Common myeloid progenitor, CD34-positive (primary cell): ENCODE measurements around the gene FOXS1.
A peak's percentile ranks its signal among the peaks of the same experiment; 100 is the strongest.

Experiments
- CTCF ChIA-PET: fragments of 350-600 bp; sonication (Branson Sonifier 250); formaldehyde crosslinking; loops from one replicate; lab custom pipeline; 2021; ENCODE audit warnings: antibody characterized with exemption; lab: Charles Lee
- POLR2A ChIA-PET: fragments of 350-600 bp; sonication (Branson Sonifier 250); formaldehyde crosslinking; loops from one replicate; lab custom pipeline; 2021; ENCODE audit warnings: antibody characterized with exemption; lab: Charles Lee
- DNase-seq, 3 donors: peaks; one replicate each; pipeline versions ENCODE4 v3.0.0 to v3.0.0-alpha.2; 2013
- H3K27ac ChIP-seq, 2 experiments: 1 replicate in 1 of 2; 2 replicates in 1 of 2; pipeline ENCODE4 v1.7.0; 2013; ENCODE audit warnings: inconsistent platforms in 2 of 2, low read length in 2 of 2, mild to moderate bottlenecking in 2 of 2, low read depth in 1 of 2, moderate library complexity in 1 of 2; ENCODE audit not compliant: severe bottlenecking in 2 of 2, insufficient read depth in 1 of 2, poor library complexity in 1 of 2
- H3K27me3 ChIP-seq, 5 experiments: replicated peaks in 2 of 5; 1 replicate in 3 of 5; 2 replicates in 2 of 5; pipeline versions ENCODE4 v1.6.1 to v1.7.0; 2013; ENCODE audit warnings: low read length in 4 of 5, mild to moderate bottlenecking in 2 of 5, moderate library complexity in 2 of 5, inconsistent platforms in 1 of 5; ENCODE audit not compliant: insufficient read depth in 5 of 5, control insufficient read depth in 4 of 5
- H3K36me3 ChIP-seq, 4 experiments: 1 replicate in 2 of 4; 2 replicates in 2 of 4; pipeline versions ENCODE4 v1.6.1 to v1.7.0; 2013; ENCODE audit warnings: low read length in 3 of 4, control low read depth in 1 of 4, mild to moderate bottlenecking in 1 of 4; ENCODE audit not compliant: control insufficient read depth in 4 of 4, insufficient read depth in 4 of 4
- H3K4me1 ChIP-seq, 4 experiments: 1 replicate in 3 of 4; 2 replicates in 1 of 4; pipeline versions ENCODE4 v1.6.1 to v1.7.1; 2013; ENCODE audit warnings: low read length in 3 of 4, mild to moderate bottlenecking in 3 of 4, control low read depth in 1 of 4, inconsistent platforms in 1 of 4, moderate library complexity in 1 of 4; ENCODE audit not compliant: control insufficient read depth in 4 of 4, insufficient read depth in 4 of 4; ENCODE audit errors: control extremely low read depth in 1 of 4
- H3K4me3 ChIP-seq, 7 experiments: 1 replicate in 4 of 7; 2 replicates in 3 of 7; pipeline versions ENCODE4 v1.5.1 to v1.7.0; 2013; ENCODE audit warnings: mild to moderate bottlenecking in 7 of 7, low read length in 6 of 7, moderate library complexity in 6 of 7, inconsistent platforms in 2 of 7, low read depth in 2 of 7, control low read depth in 1 of 7; ENCODE audit not compliant: insufficient read depth in 4 of 7, control insufficient read depth in 1 of 7; ENCODE audit errors: extremely low read depth in 1 of 7
- H3K9me3 ChIP-seq, 5 experiments: 1 replicate in 4 of 5; 2 replicates in 1 of 5; pipeline versions ENCODE4 v1.6.1 to v1.7.1; 2013; ENCODE audit warnings: low read length in 4 of 5, mild to moderate bottlenecking in 2 of 5, inconsistent platforms in 1 of 5, low read depth in 1 of 5, moderate library complexity in 1 of 5; ENCODE audit not compliant: control insufficient read depth in 4 of 5, insufficient read depth in 2 of 5; ENCODE audit errors: control extremely low read depth in 1 of 5
- WGBS: methylation state at CpG from one replicate; pipeline ENCODE4 v1.1.5; 2013; ENCODE audit not compliant: insufficient coverage; 5-methylcytosine and 5-hydroxymethylcytosine counted together

FOXS1 gene

DNA sequence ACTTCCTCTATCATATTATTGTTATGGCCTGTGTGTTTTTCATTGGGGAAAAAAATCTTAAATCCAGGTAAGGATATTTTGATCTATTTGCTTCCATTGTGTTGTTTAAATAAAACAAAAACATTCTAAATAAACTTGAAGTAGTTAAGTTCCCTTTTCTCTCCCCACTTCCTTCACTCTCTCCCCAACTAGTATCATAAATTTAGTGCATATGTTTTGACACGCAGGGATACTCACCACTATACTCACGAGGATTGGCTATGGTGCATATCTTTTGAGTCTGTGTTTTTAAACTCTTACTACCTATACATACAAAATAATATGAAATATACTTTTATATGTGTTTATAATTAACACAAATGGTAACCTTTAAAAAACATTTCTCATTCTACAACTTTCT is 30.3 kb upstream of the FOXS1 start:
- H3K4me3 ChIP-seq, result no peak overlapping the region
- H3K27ac ChIP-seq, result no peak overlapping the region
- no peaks in the 10 kb centered on the region for H3K27me3 ChIP-seq
- WGBS, result no CpG with 5 or more reads among the region's 2 CpGs
- POLR2A ChIA-PET, result no interaction called here
- H3K9me3 ChIP-seq, result no peaks in the 10 kb centered on the region
- DNase-seq, result peak in 2 of 3 donors; percentile 53 to 62
- H3K4me1 ChIP-seq, result peaks cover 0 to 25% (median 14%) of the 10 kb centered on the region in 4 experiments
- no peaks in the 10 kb centered on the region for H3K36me3 ChIP-seq
- CTCF ChIA-PET, result no interaction called here

DNA sequence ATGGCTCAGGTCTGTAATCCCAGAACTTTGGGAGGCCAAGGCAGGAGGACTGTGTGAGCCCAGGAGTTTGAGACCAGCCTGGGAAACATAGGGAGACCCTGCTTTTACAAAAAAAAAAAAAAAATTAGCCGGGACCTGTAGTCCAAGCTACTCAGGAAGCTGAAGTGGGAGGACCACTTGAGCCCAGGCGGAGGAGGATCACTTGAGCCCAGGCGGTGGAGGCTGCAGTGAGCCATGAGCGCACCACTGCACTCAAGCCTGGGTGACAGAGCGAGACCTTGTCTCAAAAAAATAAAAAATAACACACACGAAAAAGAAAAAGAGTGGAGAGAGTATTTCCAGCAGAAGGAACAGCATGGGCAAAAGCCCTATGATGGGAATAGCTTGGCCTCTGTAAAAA is 27.0 kb upstream of the FOXS1 start:
- H3K27me3 ChIP-seq, result no peaks in the 10 kb centered on the region
- POLR2A ChIA-PET, result no interaction called here
- no peaks in the 10 kb centered on the region for H3K36me3 ChIP-seq
- H3K9me3 ChIP-seq, result no peaks in the 10 kb centered on the region
- CTCF ChIA-PET, result interaction anchor here (1.3 to 2.0 kb wide), 3 partner anchors 20 to 69 kb away, joined by 4 to 10 read pairs (median 6); no protein-coding TSS in a partner anchor
- no peak overlapping the region for H3K4me3 ChIP-seq
- no peak for DNase-seq
- H3K4me1 ChIP-seq, result peaks cover 0 to 36% (median 30%) of the 10 kb centered on the region in 4 experiments
- WGBS, result 100% methylated on average over 2 of the region's 6 CpGs
- H3K27ac ChIP-seq, result no peak overlapping the region

- Histone ChIP-seq H3K36me3 (no peaks in the 10 kb centered on the region), H3K4me1 (peaks cover 0 to 36% (median 30%) of the 10 kb centered on the region in 4 experiments), H3K9me3 (no peaks in the 10 kb centered on the region), H3K4me3 (no peak overlapping the region), H3K27ac (no peak overlapping the region), H3K27me3 (no peaks in the 10 kb centered on the region)
- CTCF ChIA-PET, result interaction anchor here (0.8 to 2.0 kb wide), 6 partner anchors 17 to 70 kb away, joined by 3 to 10 read pairs (median 4); no protein-coding TSS in a partner anchor
- POLR2A ChIA-PET, result interaction anchor here (0.7 kb wide), 1 partner anchor 16 kb away, joined by 3 read pairs; no protein-coding TSS in a partner anchor
- no peak for DNase-seq
- whole genome bisulfite sequencing, result no CpG with 5 or more reads among the region's 1 CpG
Observed at GRCh38 chr20:31871618-31871954, 26.2 kb upstream of the FOXS1 start.

DNA sequence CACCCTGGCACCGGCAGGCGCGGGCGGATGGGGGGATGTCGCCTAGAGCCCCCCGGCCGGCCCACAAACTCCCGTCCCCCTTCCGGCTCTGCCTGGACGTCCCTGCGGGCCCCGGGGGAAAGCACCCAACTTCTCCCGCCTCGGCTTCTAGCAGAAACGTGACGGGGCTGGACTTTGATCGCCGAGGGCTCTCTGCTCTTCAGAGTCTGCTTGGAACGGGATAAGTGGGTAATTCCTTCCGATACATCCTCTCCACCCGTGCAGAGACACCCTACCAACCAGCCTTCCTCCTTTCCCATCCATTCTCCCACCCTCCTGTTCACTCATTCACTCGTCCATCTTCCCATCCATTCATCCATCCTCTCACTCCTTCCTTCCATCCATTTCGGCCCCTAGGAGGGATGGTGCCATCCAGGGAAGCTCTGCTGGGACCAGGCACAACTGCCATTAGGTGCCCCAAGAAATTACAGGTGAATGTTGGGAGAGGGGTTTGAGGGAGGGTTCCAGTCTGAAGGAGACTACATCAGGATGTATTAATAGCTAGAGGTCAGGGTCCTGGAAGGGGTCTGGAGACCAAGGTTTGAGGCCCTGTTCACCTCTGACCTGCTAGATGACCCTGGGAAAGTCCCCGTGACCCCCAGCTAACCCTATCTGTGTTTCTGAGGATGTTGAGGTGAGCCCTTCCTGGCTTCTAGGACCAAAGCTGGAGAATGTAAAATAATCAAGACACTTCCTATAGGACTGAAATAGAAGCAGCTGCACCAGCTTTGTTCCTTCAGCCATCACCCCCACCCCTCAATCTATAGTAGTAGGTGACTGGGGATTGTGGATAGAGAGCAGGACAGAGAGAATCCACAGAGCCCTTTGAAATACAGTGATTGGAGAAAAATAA is 25.6 kb upstream of the FOXS1 start:
- H3K9me3 ChIP-seq, result no peaks in the 10 kb centered on the region
- peak overlapping the region; percentile 50 to 93 (median 77) for H3K4me3 ChIP-seq
- DNase-seq, result no peak
- H3K27ac ChIP-seq, result no peak overlapping the region
- H3K27me3 ChIP-seq, result no peaks in the 10 kb centered on the region
- CTCF ChIA-PET, result interaction anchor here (0.8 to 2.0 kb wide), 6 partner anchors 16 to 71 kb away, joined by 3 to 10 read pairs (median 4); no protein-coding TSS in a partner anchor
- H3K36me3 ChIP-seq, result no peaks in the 10 kb centered on the region
- peaks cover 0 to 36% (median 30%) of the 10 kb centered on the region in 4 experiments for H3K4me1 ChIP-seq
- POLR2A ChIA-PET, result interaction anchor here (0.7 kb wide), 1 partner anchor 16 kb away, joined by 3 read pairs; no protein-coding TSS in a partner anchor
- under 1% methylated on average over 22 of the region's 24 CpGs for WGBS

GRCh38 chr20:31869942-31870725 is 24.7 kb upstream of the FOXS1 start, which contains the start of the genes DUSP15 and TTLL9:
Gene DUSP15, minus strand, starts transcription at chr20:31870527. Its CDS starts 190 bp downstream, at chr20:31870337.
Gene TTLL9, plus strand, starts transcription at chr20:31870634. Its CDS starts 493 bp downstream, at chr20:31871127.
- under 1% methylated on average over 50 of the region's 80 CpGs for WGBS
- H3K4me1 ChIP-seq, result peaks cover 0 to 31% (median 27%) of the 10 kb centered on the region in 4 experiments
- DNase-seq, result peak in 2 of 3 donors; percentile 42 to 61
- no peaks in the 10 kb centered on the region for H3K9me3 ChIP-seq
- CTCF ChIA-PET, result no interaction called here
- no peaks in the 10 kb centered on the region for H3K27me3 ChIP-seq
- POLR2A ChIA-PET, result no interaction called here
- H3K36me3 ChIP-seq, result no peaks in the 10 kb centered on the region
- H3K4me3 ChIP-seq, result peak within 1 kb of the TSS; percentile 50 to 93 (median 77)
- H3K27ac ChIP-seq, result no peak within 1 kb of the TSS

GRCh38 chr20:31869673-31869941 is 24.2 kb upstream of the FOXS1 start:
- no peaks in the 10 kb centered on the region for H3K27me3 ChIP-seq
- ChIA-PET POLR2A (interaction anchor here (1.0 kb wide), 1 partner anchor 51 kb away, joined by 3 read pairs; no protein-coding TSS in a partner anchor), CTCF (interaction anchor here (1.4 kb wide), 2 partner anchors 16 to 30 kb away, joined by 3 to 6 read pairs; no protein-coding TSS in a partner anchor)
- no peak overlapping the region for H3K27ac ChIP-seq
- H3K9me3 ChIP-seq, result no peaks in the 10 kb centered on the region
- peak overlapping the region; percentile 50 to 93 (median 77) for H3K4me3 ChIP-seq
- no peak for DNase-seq
- no peaks in the 10 kb centered on the region for H3K36me3 ChIP-seq
- WGBS, result 10% methylated on average over 1 of the region's 1 CpG
- H3K4me1 ChIP-seq, result peaks cover 0 to 28% (median 24%) of the 10 kb centered on the region in 4 experiments
